A673 (cell line): ENCODE results near the gene ABCB6. TPM values are rescaled to one million over a fixed set of nuclear protein-coding genes. Genes with fewer than 3 reads are reported as not detected.

Experiments
- BruUV-seq: library from RNA; stranded (reverse); fragments of 400-500 nt; replicated peaks from 2 replicates; lab custom pipeline; 2021; lab: Mats Ljungman, UMichigan
- CTCF ChIA-PET: fragments of 300-600 bp; sonication (Branson Sonifier 250); formaldehyde crosslinking; loops from one replicate; lab custom pipeline; 2022; ENCODE audit warnings: antibody characterized with exemption; lab: Charles Lee
- POLR2A ChIA-PET: fragments of 300-600 bp; sonication (Branson Sonifier 250); formaldehyde crosslinking; loops from one replicate; lab custom pipeline; 2022; ENCODE audit warnings: antibody characterized with exemption; ENCODE audit not compliant: low non-redundant PET; lab: Charles Lee
- DNase-seq: peaks from one replicate; pipeline ENCODE4 v3.0.0-alpha.2; 2015; ENCODE audit warnings: low spot score
- H3K27ac ChIP-seq: fragments of 200-600 bp; sonication (generic); 2 replicates; pipeline ENCODE4 v1.5.1; 2016; ENCODE audit warnings: mixed run types, low read depth, mild to moderate bottlenecking, mixed read lengths, antibody characterized with exemption, low read length; ENCODE audit not compliant: poor library complexity, severe bottlenecking
- H3K27me3 ChIP-seq: fragments of 200-600 bp; sonication (generic); replicated peaks from 2 replicates; pipeline ENCODE4 v1.6.1; 2017; ENCODE audit warnings: mixed run types, low read depth, mild to moderate bottlenecking, mixed read lengths, antibody characterized with exemption, low read length; ENCODE audit not compliant: insufficient read depth, poor library complexity
- H3K36me3 ChIP-seq: fragments of 200-600 bp; sonication (generic); 2 replicates; pipeline ENCODE4 v1.6.1; 2016; ENCODE audit warnings: mixed run types, mild to moderate bottlenecking, mixed read lengths, antibody characterized with exemption, low read length; ENCODE audit not compliant: insufficient read depth, poor library complexity, severe bottlenecking
- H3K4me1 ChIP-seq: fragments of 200-600 bp; sonication (generic); 2 replicates; pipeline ENCODE4 v1.6.1; 2017; ENCODE audit warnings: mixed run types, mild to moderate bottlenecking, mixed read lengths, antibody characterized with exemption, low read length; ENCODE audit not compliant: insufficient read depth, poor library complexity, severe bottlenecking
- H3K4me3 ChIP-seq: fragments of 200-600 bp; sonication (generic); 2 replicates; pipeline ENCODE4 v1.5.1; 2016; ENCODE audit warnings: low read depth, mixed run types, mild to moderate bottlenecking, mixed read lengths, low read length; ENCODE audit not compliant: poor library complexity, severe bottlenecking
- H3K9me3 ChIP-seq: fragments of 200-600 bp; sonication (generic); 2 replicates; pipeline ENCODE4 v1.6.1; 2016; ENCODE audit warnings: mixed run types, low read depth, mild to moderate bottlenecking, mixed read lengths, antibody characterized with exemption, low read length; ENCODE audit not compliant: poor library complexity, severe bottlenecking
- EZH2 ChIP-seq: fragments of 200-600 bp; sonication (generic); IDR thresholded peaks from 2 replicates; pipeline ENCODE4 v1.6.1; 2017; ENCODE audit warnings: borderline replicate concordance, low read depth, mild to moderate bottlenecking, mixed read lengths, antibody characterized with exemption, low read length; ENCODE audit not compliant: poor library complexity, severe bottlenecking
- intact Hi-C: fragments of 100-400 bp; cut with micrococcal nuclease; formaldehyde crosslinking; loops from one replicate; pipeline ENCODE4 v1.10.0; 2022; ENCODE audit not compliant: unreplicated experiment
- total RNA-seq: library from RNA; stranded (reverse); gene quantifications from 2 replicates; pipeline ENCODE4 v1.2.3, GENCODE V29; 2021
- TF ChIP-seq, protein P1 (sequence below): fragments of 300-800, 200-600 bp; sonication (generic); conservative IDR thresholded peaks from 2 replicates; pipeline ENCODE4 v1.5.1; 2017; ENCODE audit warnings: low read depth, mild to moderate bottlenecking, antibody characterized with exemption, low read length, moderate library complexity, mixed read lengths

ABCB6 gene
- total RNA-seq, 1 experiment from 2014 or later, result 101 TPM

- Histone ChIP-seq H3K4me1 (peaks cover 26% of the 10 kb centered on the region), H3K27me3 (peaks cover 22% of the 10 kb centered on the region), H3K27ac (no peak overlapping the region), H3K4me3 (peak overlapping the region; percentile 71), H3K36me3 (peaks cover 5% of the 10 kb centered on the region), H3K9me3 (no peaks in the 10 kb centered on the region)
- POLR2A ChIA-PET, result no interaction called here
- no TSS peak for BruUV-seq
- DNase-seq, result no peak
- CTCF ChIA-PET, result no interaction called here
- peak; percentile 59 for TF ChIP-seq EZH2
- TF ChIP-seq, protein P1, sequence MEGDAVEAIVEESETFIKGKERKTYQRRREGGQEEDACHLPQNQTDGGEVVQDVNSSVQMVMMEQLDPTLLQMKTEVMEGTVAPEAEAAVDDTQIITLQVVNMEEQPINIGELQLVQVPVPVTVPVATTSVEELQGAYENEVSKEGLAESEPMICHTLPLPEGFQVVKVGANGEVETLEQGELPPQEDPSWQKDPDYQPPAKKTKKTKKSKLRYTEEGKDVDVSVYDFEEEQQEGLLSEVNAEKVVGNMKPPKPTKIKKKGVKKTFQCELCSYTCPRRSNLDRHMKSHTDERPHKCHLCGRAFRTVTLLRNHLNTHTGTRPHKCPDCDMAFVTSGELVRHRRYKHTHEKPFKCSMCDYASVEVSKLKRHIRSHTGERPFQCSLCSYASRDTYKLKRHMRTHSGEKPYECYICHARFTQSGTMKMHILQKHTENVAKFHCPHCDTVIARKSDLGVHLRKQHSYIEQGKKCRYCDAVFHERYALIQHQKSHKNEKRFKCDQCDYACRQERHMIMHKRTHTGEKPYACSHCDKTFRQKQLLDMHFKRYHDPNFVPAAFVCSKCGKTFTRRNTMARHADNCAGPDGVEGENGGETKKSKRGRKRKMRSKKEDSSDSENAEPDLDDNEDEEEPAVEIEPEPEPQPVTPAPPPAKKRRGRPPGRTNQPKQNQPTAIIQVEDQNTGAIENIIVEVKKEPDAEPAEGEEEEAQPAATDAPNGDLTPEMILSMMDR, result no peak
- intact Hi-C loops, result no loop called here
Observed at GRCh38 chr2:219254590-219255201, 35.9 kb upstream of the ABCB6 start.

DNA sequence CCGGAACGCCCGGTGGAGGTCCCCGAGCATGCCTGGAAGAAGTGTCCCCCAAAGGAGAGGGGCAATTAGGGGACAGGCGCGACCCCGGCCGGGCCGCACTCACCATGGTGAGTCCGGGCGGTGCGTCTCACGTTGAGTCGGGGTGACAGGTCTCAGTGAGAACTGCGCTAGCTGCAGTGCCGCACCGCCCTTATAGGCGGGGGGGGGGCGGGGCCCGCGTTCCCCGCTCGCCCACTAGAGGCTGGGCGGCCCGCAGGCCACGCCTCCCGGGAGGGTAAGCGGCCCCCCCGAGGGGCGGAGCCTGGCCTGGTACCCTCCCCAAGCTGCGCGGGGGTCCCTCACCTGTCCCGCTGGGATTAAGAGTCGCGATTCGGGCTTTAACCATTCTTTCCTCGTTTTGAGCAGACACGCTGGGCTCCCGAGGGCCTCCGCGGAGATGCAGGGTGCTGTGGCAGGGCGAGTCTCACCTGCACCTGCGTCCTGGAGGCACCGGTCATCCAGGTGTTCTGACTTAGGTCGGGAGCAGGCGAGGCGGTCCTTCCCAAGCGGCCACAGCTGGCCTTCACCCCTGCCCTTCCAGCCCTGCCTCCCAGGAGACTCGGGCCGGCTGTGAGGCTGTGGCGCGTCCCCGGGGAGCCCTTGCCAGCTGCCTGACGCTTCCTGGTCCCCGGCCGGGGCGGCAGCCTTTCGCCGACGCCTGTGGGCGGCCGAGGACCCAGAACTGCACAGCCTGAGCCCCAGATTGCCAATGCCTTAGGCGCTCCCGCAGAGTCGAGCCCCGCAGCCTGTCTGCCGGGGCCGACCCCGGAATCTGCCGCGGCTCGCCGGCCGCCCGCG is 35.2 kb upstream of the ABCB6 start, which contains the start of gene TUBA4A:
TUBA4A (minus strand) TSS at position 166 of the 837 bp plus-strand sequence; CDS start at position 106, 60 bp downstream.
- TF ChIP-seq, protein P1, result no peak
- no peak for TF ChIP-seq EZH2
- peaks cover 22% of the 10 kb centered on the region for H3K27me3 ChIP-seq
- CTCF ChIA-PET, result interaction anchor here (0.6 to 1.0 kb wide), 4 partner anchors 14 to 180 kb away, joined by 3 to 8 read pairs (median 4); no protein-coding TSS in a partner anchor
- POLR2A ChIA-PET, result no interaction called here
- H3K36me3 ChIP-seq, result peaks cover 5% of the 10 kb centered on the region
- DNase-seq, result peak; percentile 86
- no peaks in the 10 kb centered on the region for H3K9me3 ChIP-seq
- H3K4me3 ChIP-seq, result peak within 1 kb of the TSS; percentile 71
- BruUV-seq, result no TSS peak
- peak within 1 kb of the TSS; percentile 62 for H3K27ac ChIP-seq
- H3K4me1 ChIP-seq, result peaks cover 33% of the 10 kb centered on the region
- intact Hi-C loops, result no loop called here

- intact Hi-C loops, result no loop called here
- TF ChIP-seq, protein P1, result no peak
- TF ChIP-seq EZH2, result no peak
- CTCF ChIA-PET, result interaction anchor here (0.6 to 1.1 kb wide), 5 partner anchors 25 to 180 kb away, joined by 3 to 10 read pairs (median 6); no protein-coding TSS in a partner anchor
- Histone ChIP-seq H3K4me1 (peaks cover 37% of the 10 kb centered on the region), H3K27ac (peak within 1 kb of the TSS; percentile 62), H3K27me3 (peaks cover 22% of the 10 kb centered on the region), H3K4me3 (peak within 1 kb of the TSS; percentile 71), H3K9me3 (no peaks in the 10 kb centered on the region), H3K36me3 (peaks cover 5% of the 10 kb centered on the region)
- DNase-seq, result no peak
- POLR2A ChIA-PET, result no interaction called here
- no TSS peak for BruUV-seq
Observed at GRCh38 chr2:219252900-219253752, 34.4 kb upstream of the ABCB6 start, which contains the start of gene TUBA4B. Gene TUBA4B (plus strand): TSS chr2:219253243. CDS start chr2:219253408, 165 bp downstream.
